GM21381 (cell line): ENCODE measurements around the gene TENM4.
A peak's percentile ranks its signal among the peaks of the same experiment; 100 is the strongest.

Source experiments
- ATAC-seq: cut with Tn5 transposase; IDR thresholded peaks from one replicate; pipeline ENCODE4 v1.9.1; 2021; ENCODE audit warnings: mild to moderate bottlenecking, moderate library complexity; ENCODE audit not compliant: unreplicated experiment

Gene TENM4

DNA sequence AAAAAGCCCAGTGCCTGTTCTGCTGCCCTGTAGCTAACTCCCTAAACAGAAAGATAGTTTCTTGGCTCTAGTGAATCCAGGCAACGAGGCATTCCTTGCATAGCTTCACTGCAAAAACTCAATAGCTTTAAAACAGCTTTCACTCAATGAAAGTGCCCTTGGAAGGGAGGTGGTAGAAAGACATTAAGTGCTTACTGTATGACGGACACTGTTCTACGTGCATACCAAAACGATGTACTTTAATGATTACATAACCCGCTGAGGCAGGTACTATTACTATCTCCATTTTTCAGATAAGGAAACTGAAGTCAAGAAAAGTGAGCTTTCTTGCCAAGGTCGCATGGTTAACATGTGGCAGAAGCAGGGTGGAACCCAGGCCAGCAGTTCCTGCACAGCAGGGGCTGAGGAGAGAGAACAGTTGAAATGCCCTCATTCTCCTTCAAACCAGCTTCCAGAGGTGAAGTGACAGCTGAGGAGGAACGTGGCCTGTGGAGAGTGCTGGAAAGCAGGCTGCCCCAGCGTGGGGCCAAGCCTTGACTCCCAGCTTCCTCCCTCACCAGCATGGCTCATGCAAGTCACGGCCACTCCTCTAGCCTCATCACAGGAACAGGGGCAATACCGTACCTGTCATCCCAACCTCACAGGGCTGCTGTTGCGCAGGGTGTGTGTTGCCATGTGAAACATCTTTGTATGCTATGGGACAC, 638.6 kb downstream of the TENM4 start:
- ATAC-seq, result no peak

DNA sequence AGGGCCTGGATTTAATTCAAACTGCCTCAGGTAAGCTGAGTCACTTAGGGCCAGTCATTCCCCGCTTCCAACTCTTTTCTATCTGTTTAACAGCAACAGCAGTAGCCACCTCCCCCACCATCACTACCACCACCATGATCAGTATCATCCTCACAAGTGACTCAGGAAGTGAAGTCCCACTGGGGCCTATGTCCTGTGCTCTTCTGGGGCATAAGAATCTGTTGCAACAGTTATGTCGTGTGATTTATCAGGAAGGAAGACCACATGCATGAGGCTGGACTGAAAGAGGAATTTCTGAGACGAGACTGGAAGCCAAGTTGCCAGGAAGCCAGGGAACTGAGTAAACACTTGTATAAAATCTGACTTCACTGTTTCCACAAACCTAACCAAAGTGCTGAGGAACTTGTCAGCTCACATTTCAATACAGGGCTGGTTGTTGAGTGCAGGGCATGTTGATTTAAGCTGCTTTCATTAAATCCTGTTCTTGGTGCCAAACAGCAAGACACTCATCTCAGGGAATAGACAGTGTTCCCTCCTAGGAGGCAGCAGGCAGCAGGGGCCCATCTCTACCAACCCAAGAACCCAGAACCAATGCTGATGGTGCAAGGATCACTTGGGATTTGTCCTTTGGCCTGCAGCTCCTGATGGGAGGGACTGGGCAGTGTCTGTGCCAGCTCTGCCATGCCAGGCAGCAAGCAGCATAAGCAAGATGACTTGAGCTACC, 639.5 kb downstream of the TENM4 start:
- ATAC-seq, result no peak

DNA sequence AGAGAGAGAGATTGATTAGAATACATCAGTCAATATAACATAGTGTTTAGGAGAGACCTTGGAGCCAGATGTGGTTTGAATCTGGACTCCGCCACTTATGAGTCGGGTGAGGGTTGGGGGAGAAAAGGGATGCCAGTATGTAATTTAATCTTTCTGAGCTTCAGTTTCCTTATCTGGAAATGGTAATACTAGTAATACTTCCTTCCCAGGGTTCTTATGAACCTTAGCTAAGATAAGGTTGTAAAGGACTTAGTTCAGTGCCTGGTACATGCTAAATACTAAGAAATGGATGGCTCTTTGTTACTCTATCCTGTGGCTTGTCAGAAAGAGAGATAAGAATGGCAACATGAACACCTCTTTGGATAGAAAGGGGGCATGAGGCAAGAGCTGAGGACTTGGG, 640.1 kb downstream of the TENM4 start:
- no peak for ATAC-seq

DNA sequence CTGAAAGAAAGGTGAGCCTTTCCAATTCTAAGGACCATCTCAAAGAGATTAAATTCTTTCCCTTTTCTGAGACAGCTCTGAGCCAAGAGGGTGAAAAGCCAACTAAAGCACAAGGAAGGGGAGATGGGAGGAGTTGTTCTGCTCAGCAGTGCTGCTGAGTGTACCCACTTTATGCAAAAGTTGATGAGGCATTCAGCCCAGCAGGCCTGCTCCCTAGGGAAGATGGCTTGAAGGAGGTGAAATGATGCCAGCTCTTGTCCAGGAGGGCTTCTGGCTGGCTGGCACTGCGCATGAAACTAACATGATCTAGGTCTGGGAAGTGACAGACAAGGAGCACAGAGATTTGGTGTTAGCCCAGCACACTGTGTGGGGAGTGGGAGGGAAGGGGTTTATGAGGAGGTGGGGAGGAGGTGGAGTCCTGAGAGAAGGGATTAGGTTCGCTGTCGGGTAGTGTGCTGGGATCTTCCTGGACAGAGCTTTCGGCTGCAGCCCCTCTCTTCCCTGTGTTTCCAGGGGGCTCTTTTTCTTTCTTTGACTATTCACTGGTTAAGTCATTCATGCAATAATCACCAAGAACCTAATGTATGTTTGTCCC, 640.6 kb downstream of the TENM4 start:
- no peak for ATAC-seq

DNA sequence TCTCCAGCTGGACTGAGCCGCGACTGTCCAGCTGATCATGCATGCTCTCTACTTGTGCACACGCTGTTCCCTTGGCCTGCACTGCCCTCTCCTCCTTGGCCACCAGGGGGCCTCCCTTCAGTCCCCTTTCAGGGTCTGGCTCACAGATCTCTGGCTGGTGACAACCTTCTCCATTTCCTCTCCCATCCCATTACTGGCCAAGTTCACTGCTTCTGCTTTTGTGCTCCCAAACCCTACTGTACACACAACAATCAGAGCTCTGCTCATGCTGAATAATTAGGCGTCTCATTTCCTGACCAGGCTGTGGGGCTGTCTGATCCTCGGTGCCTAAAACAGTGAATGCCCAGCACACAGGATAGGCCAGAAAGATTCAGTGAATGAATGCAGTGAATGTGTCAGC, 642.2 kb downstream of the TENM4 start:
- peak; percentile 92 for ATAC-seq

DNA sequence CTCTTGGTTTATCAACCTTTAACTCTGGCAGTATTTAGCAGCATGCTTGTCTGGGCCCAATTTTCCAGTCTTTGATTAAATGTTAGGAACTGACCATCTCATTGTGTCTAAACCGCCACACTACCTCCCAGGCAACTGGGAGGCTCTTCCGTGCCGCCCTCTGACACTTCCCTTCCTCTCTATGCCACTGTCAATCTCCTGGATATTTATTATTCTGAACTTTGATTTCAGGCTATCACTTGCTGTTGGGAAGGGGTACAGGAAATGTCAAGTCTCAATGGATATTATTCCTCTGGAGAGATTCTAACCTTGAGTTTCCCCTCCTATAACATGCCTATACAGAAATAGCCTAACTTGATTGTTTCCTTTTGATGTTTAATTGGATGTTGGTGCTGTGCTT, 643.3 kb downstream of the TENM4 start:
- no peak for ATAC-seq

DNA sequence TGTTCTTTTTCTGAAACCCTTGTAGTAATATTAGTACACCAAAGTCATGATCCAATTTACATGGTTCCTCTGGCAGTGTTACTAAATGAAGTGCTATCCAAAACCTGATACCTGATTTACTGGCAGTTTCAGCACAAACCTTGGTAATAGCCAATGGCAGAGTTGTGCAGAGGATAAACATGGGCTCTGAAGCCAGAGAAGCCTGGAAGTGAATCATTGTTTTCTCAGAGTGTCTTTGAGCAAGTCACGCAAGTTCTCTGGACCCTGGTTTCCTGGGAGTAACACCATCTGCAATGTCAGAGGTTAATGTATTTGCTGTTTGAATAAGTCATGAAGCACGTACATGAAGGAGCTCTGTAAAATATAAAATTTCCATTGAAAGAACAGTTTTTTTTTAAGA, 643.9 kb downstream of the TENM4 start:
- ATAC-seq, result no peak

DNA sequence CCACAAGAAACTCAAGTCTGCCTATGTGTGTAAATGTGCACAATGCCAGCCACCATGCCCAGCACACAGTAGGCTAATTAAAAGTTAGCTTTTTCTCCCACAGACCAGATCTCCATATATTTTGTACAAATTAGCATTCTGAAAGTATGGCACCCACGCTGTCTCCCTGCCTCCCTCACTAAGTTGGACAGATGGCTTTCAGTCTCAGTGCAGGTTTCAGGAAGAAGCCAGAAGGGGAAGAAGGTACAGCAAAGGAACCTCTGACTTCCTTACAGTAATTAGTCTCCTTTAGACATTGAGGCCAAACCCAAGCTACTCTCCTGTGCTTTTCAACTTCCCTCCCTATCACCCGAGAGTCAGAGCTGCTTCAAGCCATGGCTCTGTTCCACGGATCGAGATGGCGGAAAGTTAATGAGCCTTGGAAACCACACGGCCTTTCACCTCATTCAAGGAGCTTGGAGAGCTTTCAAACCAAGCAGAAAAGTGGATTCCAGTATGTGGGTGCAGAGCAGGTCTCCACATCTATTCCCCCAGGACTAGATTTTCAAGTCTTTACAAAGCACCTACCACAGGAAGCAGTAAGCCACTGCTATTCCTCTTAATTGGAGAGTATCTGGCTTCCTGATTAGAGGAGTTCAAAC, 645.1 kb downstream of the TENM4 start:
- ATAC-seq, result no peak

DNA sequence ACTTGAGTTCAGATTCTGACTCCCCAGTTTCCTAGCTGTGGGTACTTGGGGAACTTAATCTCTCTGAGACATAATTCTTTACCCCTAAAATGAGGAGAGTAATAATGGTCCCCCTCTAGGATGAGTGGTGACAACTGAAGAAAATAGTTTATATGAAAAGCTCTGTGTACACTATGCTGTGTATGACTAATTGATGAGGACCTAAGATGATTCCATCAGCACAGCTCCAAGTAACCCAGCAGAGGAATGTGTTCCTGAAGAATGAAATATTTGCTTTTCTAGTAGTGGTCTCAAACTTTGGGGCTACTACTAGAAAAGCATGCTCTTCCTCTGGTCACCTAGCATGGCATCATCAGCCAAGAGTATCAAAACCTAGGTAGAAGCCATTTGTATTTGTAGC, 648.9 kb downstream of the TENM4 start:
- ATAC-seq, result no peak

DNA sequence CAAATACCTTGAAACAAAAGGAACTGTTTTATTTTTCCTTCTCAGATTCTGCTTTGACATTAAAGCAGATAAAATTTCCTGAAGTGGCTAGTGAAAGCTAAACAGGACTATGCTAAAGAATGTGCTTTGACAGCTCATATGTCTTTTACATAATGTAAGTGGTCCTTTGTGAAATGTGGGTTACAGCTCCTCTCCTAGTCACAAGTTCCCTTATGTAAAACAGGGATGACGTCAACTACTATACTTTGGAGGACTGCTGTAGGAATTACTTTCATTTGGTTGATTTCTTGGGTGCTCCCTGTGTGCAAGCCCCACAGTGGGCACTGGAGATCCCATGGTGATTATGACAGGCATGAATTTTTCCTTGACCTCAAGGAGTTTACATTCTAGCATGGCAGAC, 649.6 kb downstream of the TENM4 start:
- no peak for ATAC-seq

DNA sequence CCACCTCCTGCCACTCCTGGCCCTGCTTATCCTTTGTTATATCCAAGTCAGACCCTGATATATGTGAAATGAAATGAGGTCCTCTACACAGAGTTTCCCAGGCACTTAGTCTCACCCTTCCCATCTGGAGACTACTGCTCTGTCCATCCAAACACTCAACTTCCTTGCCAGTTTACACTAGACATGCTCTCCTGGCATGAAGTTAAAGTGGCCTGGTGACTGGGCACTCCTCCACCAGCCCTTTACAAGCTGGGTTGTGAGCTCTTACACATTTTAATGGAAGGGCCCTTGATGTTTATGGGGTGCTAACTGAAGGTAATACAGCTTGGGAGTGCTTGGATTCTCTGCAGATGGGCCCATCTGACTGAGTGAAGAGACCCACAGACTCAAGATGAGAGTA, 650.0 kb downstream of the TENM4 start:
- no peak for ATAC-seq

DNA sequence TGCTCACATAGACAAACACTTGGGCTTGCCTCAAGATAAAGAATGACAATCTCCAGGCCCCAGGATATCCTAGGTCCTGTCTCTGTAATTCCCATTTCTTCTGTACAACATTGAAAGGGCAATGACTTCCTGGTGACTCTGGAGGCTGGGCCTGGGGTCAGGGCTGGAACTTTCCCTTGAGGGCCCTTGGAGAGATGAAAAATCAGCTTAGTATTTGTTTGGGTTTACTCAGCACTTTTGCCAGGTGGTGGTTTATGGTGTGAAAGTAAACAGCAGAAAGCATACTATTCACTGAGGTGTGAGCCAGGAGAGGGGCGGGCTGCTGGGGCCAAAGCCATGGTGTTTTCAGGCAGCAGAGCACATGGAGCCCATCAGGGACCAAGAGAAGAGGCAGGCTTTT, 651.5 kb downstream of the TENM4 start:
- no peak for ATAC-seq

DNA sequence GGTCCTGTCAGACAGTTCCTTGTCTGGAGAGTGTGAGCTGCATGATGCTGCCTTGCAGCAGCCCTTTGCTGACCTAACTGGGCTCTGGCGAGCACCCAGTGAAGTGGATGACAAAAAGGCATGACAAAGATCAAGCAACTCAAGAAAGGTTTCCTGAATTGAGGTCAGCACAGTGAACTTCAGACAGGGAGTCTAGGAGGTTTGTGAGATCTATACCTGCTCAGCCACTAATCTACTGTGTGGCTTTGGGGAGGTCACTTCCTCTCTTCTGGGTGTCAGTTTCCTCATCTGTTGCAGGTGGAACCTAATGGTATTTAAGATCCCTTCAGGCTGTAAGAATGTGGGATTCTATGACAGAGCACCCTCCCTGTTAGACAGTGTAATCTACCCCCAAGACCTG, 652.3 kb downstream of the TENM4 start:
- ATAC-seq, result no peak

DNA sequence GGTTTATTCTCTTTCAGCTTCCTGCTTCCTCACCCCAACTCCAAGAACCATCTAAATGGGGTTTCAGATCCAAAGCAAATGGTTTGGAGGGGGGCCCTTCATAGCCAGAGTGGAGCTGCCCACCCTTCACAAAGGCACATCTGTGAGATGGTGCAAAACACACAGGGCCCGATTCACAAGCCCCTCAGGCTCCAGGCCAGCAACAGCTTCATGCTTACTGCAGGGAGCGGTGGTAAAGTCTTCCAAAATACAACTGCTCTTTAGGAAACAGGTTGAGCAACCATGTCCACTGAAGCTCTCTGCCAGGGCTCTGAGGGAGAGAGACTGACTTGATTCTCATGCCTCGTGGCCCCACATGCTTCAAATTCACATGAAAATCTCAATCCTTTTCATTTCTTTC, 653.1 kb downstream of the TENM4 start:
- ATAC-seq, result no peak

DNA sequence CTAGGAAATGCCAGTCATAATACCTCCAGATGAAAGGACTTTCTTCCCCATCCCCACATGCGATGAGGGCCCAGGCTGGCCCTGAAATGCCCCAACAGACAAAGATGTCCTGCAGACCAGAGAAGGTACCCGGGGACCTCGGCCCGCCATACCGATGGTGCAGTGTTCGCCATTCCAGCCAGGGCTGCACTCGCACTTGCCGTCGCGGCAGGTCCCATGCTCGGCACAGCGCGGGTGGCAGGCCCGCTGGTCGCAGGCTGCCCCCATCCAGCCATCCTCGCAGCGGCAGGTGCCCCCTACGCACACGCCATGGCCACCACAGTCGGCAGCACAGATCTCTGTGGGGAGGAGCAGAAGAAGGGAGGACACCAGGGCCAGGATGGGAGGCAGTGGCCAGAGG, 654.1 kb downstream of the TENM4 start:
- no peak for ATAC-seq

DNA sequence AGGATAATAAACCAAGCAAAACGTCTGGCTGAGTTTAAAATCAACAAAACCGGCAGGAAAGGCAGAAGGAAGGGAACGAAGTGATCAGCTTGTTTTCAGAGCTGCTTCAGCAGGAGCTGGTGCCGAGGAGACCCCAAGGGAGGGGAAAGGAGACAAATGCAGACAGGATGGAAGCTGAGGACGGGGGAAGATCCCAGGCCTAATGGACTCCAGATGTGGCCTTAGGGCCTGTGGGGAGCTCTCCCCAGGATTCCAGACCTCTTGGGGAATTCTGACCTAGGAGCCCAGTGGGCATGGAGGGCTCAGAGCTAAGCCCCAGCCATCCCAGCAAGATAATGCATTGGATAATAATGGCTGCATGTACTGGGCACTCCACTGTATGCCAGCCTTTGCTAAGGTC, 654.7 kb downstream of the TENM4 start:
- no peak for ATAC-seq

DNA sequence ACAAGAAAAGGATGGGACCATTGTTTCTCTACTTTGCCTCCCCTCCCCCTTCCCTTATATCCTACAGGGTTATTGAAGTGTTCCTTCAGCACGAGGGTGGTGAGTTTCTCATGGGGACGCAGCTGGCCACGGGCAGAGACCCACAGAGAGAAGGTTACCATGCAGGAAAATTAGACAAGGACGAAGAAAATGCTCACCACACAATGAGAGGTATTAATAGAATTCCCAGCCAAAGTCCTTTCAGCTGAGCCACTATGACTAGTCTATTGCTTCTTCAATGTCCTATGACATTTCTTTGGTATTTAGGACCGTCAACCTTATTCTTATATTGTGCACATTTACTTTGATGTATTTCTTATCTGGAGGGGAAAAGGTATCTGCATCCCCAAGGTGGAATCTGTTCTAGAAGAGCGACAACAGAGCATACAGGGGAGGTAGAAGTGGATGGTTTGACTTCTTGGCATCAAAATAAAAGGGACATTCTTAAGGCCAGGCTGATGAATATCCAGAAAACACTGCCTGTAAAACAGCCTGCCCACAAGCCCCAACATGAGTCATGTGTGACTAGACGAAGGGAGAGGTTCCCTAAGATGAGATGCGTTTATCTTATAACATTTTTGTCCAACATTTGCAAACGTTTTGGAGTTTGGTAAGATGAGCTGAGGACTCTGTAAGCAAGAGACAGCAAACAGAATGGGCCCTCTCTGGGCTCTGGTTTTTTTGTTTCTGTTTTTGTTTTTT, 656.3 kb downstream of the TENM4 start:
- no peak for ATAC-seq

DNA sequence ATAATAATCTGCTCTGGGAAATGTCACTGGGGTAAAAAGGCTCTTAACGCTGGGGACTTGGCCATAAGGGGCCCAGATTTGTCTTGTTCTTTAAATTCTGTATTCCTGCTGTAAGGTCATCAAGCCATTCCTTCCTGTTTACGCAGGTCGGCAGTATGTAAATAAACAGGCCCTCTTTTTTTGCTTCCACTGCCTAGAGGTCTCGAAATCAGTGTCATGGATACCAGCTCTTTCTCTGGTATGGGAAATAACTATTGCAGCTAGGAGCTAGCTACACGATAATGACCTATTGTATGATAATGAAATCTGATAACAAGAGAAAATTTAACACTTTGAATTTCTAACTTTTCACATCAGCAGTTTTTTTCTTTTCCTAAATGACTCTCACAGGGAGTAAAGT, 657.0 kb downstream of the TENM4 start:
- ATAC-seq, result no peak

DNA sequence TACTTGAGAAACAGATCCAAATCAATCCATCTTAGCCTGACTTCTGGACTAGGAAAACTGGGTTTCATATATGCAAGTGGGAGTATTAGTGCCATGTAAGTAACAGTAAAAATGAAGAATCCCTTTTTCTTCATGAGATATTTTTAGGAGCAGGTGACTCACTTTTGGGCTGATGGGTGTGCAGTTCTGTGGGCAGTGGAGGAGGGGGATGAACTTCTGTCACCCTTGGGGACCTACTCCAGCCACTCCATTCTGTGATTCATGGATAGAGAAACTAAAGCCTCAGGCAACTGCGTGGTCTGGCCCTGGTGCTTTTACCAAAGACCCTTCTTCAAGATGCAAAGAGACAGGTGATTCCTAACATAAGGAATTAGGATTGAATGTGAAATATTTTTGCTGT, 657.5 kb downstream of the TENM4 start:
- no peak for ATAC-seq

DNA sequence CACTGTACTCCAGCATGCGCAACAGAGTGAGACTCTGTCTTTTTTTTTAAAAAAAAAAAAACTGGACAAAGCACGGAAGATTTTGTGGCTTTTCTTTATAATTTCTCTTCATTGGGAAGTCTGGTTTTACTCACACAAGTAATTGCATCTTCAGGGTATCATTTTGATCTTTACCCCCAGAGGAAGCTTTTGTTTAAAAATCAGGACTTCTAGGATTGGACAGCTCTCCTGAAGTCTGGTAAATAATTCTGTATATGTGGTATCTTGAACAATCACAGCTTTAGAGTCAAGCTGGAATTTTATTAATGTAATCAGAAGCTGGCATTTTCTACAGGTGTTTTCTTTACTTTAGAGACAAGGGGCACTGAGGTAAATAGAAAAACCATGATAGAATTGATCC, 658.1 kb downstream of the TENM4 start:
- ATAC-seq, result no peak

DNA sequence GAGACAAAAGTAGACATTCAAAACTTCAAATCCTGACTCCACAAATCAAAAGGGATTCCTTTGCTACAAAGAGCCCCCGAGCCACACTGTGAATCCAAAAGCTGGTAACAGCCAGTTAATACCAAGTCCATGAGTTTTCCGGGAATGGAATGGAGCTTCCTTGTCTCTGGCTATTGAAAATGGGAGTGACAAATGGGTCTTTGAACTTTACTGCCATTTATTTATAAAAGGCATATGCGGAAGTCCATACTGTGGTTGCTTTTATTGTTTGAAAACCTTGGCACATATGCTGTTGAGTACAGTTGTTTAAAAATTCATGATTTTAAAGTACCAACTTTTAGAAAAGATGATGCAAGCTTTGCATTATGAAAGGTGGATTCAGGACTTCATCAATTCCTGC, 659.9 kb downstream of the TENM4 start:
- ATAC-seq, result no peak
